Measurements from ENCODE around the gene ZDHHC9. TPM values are rescaled to one million over a fixed set of nuclear protein-coding genes. Genes with fewer than 3 reads are reported as not detected.

The ZDHHC9 gene
- total and polyA plus RNA-seq, 9 of the 15 experiments (the other 6 are each of a cell fraction or from before 2014, with no cell fraction given): 6.8 to 22.4 (median 9.1) TPM

DNA sequence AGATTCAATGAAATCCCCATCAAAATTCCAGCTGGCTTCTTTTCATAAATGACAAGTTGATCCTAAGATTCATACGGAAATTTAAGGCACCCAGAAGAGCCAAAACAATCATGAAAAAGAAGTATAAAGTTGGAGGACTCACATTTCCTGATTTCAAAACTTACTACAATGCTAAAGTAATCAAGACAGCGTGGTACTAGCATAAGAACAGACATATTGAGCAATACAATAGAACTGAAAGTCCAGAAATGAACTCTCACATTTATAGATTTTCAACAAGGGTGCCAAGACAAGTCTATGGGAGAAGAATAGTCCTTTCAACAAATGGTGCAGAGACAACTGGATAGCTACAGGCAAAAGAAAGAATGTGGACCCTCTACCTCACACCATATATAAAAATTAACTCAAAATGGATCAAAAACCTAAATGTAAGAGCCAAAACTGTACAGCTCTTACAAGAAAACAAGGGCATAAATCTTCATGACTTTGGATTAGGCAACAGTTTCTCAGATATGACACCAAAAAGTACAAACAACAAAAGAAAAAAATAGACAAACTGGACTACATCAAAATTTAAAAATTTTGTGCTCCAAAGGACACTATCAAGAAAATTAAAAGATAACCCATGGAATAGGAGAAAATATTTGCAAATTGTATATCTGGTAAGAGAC is 35.4 kb downstream of the ZDHHC9 start:
- no peak overlapping the region for H2AFZ ChIP-seq (ENCODE audit: low read depth, low read length)
- DNase-seq (ENCODE audit: extremely low read depth in 1 of 4, low spot score in 3 of 4) (no peak), FAIRE-seq (no peak), ATAC-seq (no peak)
- in situ Hi-C loops (cut with MboI): no loop called here
- no peaks in the 10 kb centered on the region for H3K9me1 ChIP-seq (ENCODE audit: control insufficient read depth, insufficient read depth, low read length)
- no peaks in the 10 kb centered on the region for H3K4me1 ChIP-seq (replicated peaks in 1 of 2; ENCODE audit: control insufficient read depth in 2 of 2, insufficient read depth in 2 of 2, low read length in 2 of 2)
- H3K9me3 ChIP-seq (replicated peaks; ENCODE audit: control insufficient read depth, insufficient read depth, low read depth, low read length): no peaks in the 10 kb centered on the region
- intact Hi-C loops (cut with micrococcal nuclease): no loop called here
- TF ChIP-seq ZNF316 (IDR thresholded peaks at IDR 0.05): no peak
- TF ChIP-seq ILF3 (IDR thresholded peaks at IDR 0.05; ENCODE audit: borderline replicate concordance): no peak
- TF ChIP-seq, protein P1, sequence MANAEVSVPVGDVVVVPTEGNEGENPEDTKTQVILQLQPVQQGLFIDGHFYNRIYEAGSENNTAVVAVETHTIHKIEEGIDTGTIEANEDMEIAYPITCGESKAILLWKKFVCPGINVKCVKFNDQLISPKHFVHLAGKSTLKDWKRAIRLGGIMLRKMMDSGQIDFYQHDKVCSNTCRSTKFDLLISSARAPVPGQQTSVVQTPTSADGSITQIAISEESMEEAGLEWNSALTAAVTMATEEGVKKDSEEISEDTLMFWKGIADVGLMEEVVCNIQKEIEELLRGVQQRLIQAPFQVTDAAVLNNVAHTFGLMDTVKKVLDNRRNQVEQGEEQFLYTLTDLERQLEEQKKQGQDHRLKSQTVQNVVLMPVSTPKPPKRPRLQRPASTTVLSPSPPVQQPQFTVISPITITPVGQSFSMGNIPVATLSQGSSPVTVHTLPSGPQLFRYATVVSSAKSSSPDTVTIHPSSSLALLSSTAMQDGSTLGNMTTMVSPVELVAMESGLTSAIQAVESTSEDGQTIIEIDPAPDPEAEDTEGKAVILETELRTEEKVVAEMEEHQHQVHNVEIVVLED (CRISPR knock-in tag; IDR thresholded peaks at IDR 0.05): no peak
- 0 out of 2 replicates have a peak, but pooled peaks have one; percentile 35 for TF ChIP-seq CEBPB (tag; IDR thresholded peaks at IDR 0.05)
- no peak for TF ChIP-seq CEBPG (CRISPR knock-in tag; IDR thresholded peaks at IDR 0.05)
- 0 out of 4 replicates have a peak, but pooled peaks of 1 of the 2 experiments have one; percentile 49 for TF ChIP-seq CEBPG (tag; conservative IDR thresholded peaks at IDR 0.05 in 1 of 2, IDR thresholded peaks at IDR 0.05 in 1 of 2)
- TF ChIP-seq ZNF12 (CRISPR knock-in tag; IDR thresholded peaks at IDR 0.05): no peak
- TF ChIP-seq, protein P2, sequence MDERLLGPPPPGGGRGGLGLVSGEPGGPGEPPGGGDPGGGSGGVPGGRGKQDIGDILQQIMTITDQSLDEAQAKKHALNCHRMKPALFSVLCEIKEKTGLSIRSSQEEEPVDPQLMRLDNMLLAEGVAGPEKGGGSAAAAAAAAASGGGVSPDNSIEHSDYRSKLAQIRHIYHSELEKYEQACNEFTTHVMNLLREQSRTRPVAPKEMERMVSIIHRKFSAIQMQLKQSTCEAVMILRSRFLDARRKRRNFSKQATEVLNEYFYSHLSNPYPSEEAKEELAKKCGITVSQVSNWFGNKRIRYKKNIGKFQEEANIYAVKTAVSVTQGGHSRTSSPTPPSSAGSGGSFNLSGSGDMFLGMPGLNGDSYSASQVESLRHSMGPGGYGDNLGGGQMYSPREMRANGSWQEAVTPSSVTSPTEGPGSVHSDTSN (CRISPR knock-in tag; IDR thresholded peaks at IDR 0.05; ENCODE audit: low read depth): no peak
- TF ChIP-seq, protein P2 (tag; conservative IDR thresholded peaks at IDR 0.05; ENCODE audit: low read depth): 0 out of 2 replicates have a peak, but pooled peaks have one; percentile 16
- TF ChIP-seq TCF7L2 (IDR thresholded peaks at IDR 0.05; ENCODE audit: low read depth, low read length): no peak
- TF ChIP-seq ZC3H8 (IDR thresholded peaks at IDR 0.05): no peak
- TF ChIP-seq HLTF (IDR thresholded peaks at IDR 0.05): no peak
- no peak overlapping the region for H3K27ac ChIP-seq (ENCODE audit: extremely low read depth, low read depth, low read length)
- H3K27me3 ChIP-seq (ENCODE audit: control insufficient read depth in 2 of 2, insufficient read depth in 2 of 2, low read length in 2 of 2): no peaks in the 10 kb centered on the region
- no peak overlapping the region for H3K9ac ChIP-seq (ENCODE audit: insufficient read depth in 1 of 2, low read depth in 2 of 2, low read length in 2 of 2)
- POLR2A ChIA-PET: interaction anchor here (0.5 to 0.8 kb wide), 2 partner anchors 7 to 13 kb away, joined by 3 read pairs; no protein-coding TSS in a partner anchor
- H3K4me3 ChIP-seq: no peak overlapping the region
- peaks cover 46% of the 10 kb centered on the region; the same call in 2 of the 3 replicates for H3K36me3 ChIP-seq (ENCODE audit: control insufficient read depth, insufficient read depth, low read length)
- WGBS (ENCODE audit: insufficient coverage, low coverage, missing lambda C conversion rate): 62% methylated on average over 2 of the region's 2 CpGs
- no TSS peak for BruUV-seq (replicated peaks)
- H4K20me1 ChIP-seq (replicated peaks; ENCODE audit: control insufficient read depth, insufficient read depth, low read length): no peaks in the 10 kb centered on the region
- CTCF ChIA-PET (ENCODE audit: low intra/inter-chr PET ratio): no interaction called here
- H3K79me2 ChIP-seq (ENCODE audit: control insufficient read depth, insufficient read depth, low read length): no peaks in the 10 kb centered on the region
- H3K4me2 ChIP-seq (ENCODE audit: insufficient read depth, low read length): no peak overlapping the region

All from K562 (cell line).